Cardiac muscle cell (in vitro differentiated cells and primary cell): Measurements from ENCODE around the gene C11orf68. TPM values are rescaled to one million over a fixed set of nuclear protein-coding genes. Genes with fewer than 3 reads are reported as not detected.

Experiments used
- DNase-seq, 2 donors: peaks; one replicate each; pipeline versions ENCODE4 v3.0.0 to v3.0.0-alpha.2; 2010 to 2017; ENCODE audit warnings: low read depth in 1 of 2, low spot score in 1 of 2
- H3K27ac ChIP-seq: fragments of 200-600 bp; sonication (generic); 2 replicates; pipeline ENCODE4 v1.5.1; 2016
- H3K27me3 ChIP-seq: fragments of 200-600 bp; sonication (generic); 2 replicates; pipeline ENCODE4 v1.6.0; 2016; ENCODE audit warnings: control low read depth
- H3K36me3 ChIP-seq: fragments of 200-600 bp; sonication (generic); 2 replicates; pipeline ENCODE4 v1.5.1; 2016; ENCODE audit warnings: control low read depth
- H3K4me1 ChIP-seq: fragments of 200-600 bp; sonication (generic); 2 replicates; pipeline ENCODE4 v1.8.1; 2017; ENCODE audit warnings: low read depth, mild to moderate bottlenecking, mixed run types
- H3K4me3 ChIP-seq: fragments of 200-600 bp; sonication (generic); 2 replicates; pipeline ENCODE4 v1.5.1; 2016; ENCODE audit warnings: mild to moderate bottlenecking
- H3K9me3 ChIP-seq: fragments of 200-600 bp; sonication (generic); 2 replicates; pipeline ENCODE4 v1.5.1; 2017; ENCODE audit warnings: low read depth, mild to moderate bottlenecking, control low read depth
- CTCF ChIP-seq: IDR thresholded peaks from 2 replicates; pipeline ENCODE4 v1.5.1; 2012; ENCODE audit warnings: low read depth, mild to moderate bottlenecking, low read length
- polyA plus RNA-seq: library from polyadenylated mRNA; unstranded; fragments of >200 nt; fragmentation: Nextera tagmentation; extraction: Ambion mirVana; gene quantifications from 2 replicates; pipeline ENCODE4 v1.2.1, GENCODE V29; 2016
- total RNA-seq: library from RNA; depleted of rRNA; stranded (reverse); fragments of >200 nt; gene quantifications from 2 replicates; pipeline ENCODE4 v1.2.3, GENCODE V29; 2016

Gene C11orf68
- total and polyA plus RNA-seq, 2 experiments from 2014 or later = 34.7 to 86.5 TPM

GRCh38 chr11:65941720-65942310 lies 23.0 kb upstream of the C11orf68 start:
- no peak for TF ChIP-seq CTCF
- H3K27me3 ChIP-seq = no peaks in the 10 kb centered on the region
- no peaks in the 10 kb centered on the region for H3K9me3 ChIP-seq
- H3K4me1 ChIP-seq = no peaks in the 10 kb centered on the region
- no peaks in the 10 kb centered on the region for H3K36me3 ChIP-seq
- DNase-seq = no peak
- no peak overlapping the region for H3K27ac ChIP-seq
- no peak overlapping the region for H3K4me3 ChIP-seq

GRCh38 chr11:65937766-65938165 lies 18.9 kb upstream of the C11orf68 start:
- no peaks in the 10 kb centered on the region for H3K9me3 ChIP-seq
- no peak for DNase-seq

GRCh38 chr11:65934014-65934413 lies 15.2 kb upstream of the C11orf68 start:
- DNase-seq = peak in 1 of 2 donors; percentile 73
- Histone ChIP-seq H3K9me3 (no peaks in the 10 kb centered on the region), H3K4me3 (no peak overlapping the region), H3K27me3 (no peaks in the 10 kb centered on the region), H3K4me1 (no peaks in the 10 kb centered on the region), H3K27ac (no peak overlapping the region), H3K36me3 (no peaks in the 10 kb centered on the region)
- TF ChIP-seq CTCF = no peak

More at GRCh38 chr11:65937766-65938165, 18.9 kb upstream of the C11orf68 start:
- Histone ChIP-seq H3K27me3 (no peaks in the 10 kb centered on the region), H3K36me3 (no peaks in the 10 kb centered on the region), H3K27ac (no peak overlapping the region), H3K4me1 (no peaks in the 10 kb centered on the region), H3K4me3 (no peak overlapping the region)
- no peak for TF ChIP-seq CTCF

GRCh38 chr11:65932558-65932919 lies 13.7 kb upstream of the C11orf68 start:
- DNase-seq = peak; percentile 36 to 48
- H3K4me1 ChIP-seq = no peaks in the 10 kb centered on the region
- no peaks in the 10 kb centered on the region for H3K9me3 ChIP-seq
- H3K27me3 ChIP-seq = no peaks in the 10 kb centered on the region
- H3K4me3 ChIP-seq = no peak overlapping the region
- no peak overlapping the region for H3K27ac ChIP-seq
- no peak for TF ChIP-seq CTCF
- no peaks in the 10 kb centered on the region for H3K36me3 ChIP-seq

- no peak for DNase-seq
- no peak for TF ChIP-seq CTCF
- Histone ChIP-seq H3K4me3 (no peak overlapping the region), H3K36me3 (no peaks in the 10 kb centered on the region), H3K27me3 (no peaks in the 10 kb centered on the region), H3K9me3 (no peaks in the 10 kb centered on the region), H3K27ac (no peak overlapping the region), H3K4me1 (no peaks in the 10 kb centered on the region)
These were observed 13.1 kb upstream of the C11orf68 start for GRCh38 chr11:65931773-65932557.
